GM23338 (cell line): ENCODE data around the gene MPST. TPM values are rescaled to one million over a fixed set of nuclear protein-coding genes. Genes with fewer than 3 reads are reported as not detected.

Experiments used
- ATAC-seq: fragments of 200-7000 bp; cut with Tn5 transposase; 3 replicates; pipeline ENCODE4 v1.9.1; 2020
- DNase-seq: peaks from one replicate; pipeline ENCODE4 v3.0.0-alpha.2; 2015; ENCODE audit warnings: low spot score
- H2AFZ ChIP-seq: fragments of 200-600 bp; sonication (generic); 2 replicates; pipeline ENCODE4 v1.8.0; 2016; ENCODE audit warnings: antibody characterized with exemption, mild to moderate bottlenecking, moderate library complexity
- H3F3A ChIP-seq: fragments of 200-600 bp; sonication (generic); replicated peaks from 2 replicates; pipeline ENCODE4 v1.8.0; 2017; ENCODE audit warnings: antibody characterized with exemption, mixed run types, low read depth
- H3K27ac ChIP-seq: fragments of 200-600 bp; sonication (generic); 2 replicates; pipeline ENCODE4 v1.6.1; 2016; ENCODE audit warnings: low read depth
- H3K27me3 ChIP-seq: fragments of 200-600 bp; sonication (generic); 2 replicates; pipeline ENCODE4 v1.8.0; 2016; ENCODE audit warnings: mild to moderate bottlenecking, mixed run types, moderate library complexity; ENCODE audit not compliant: insufficient read depth
- H3K36me3 ChIP-seq: fragments of 200-600 bp; sonication (generic); 2 replicates; pipeline ENCODE4 v1.8.0; 2016; ENCODE audit warnings: mild to moderate bottlenecking; ENCODE audit not compliant: insufficient read depth
- H3K4me1 ChIP-seq: fragments of 200-600 bp; sonication (generic); 2 replicates; pipeline ENCODE4 v1.8.0; 2016; ENCODE audit warnings: mild to moderate bottlenecking, moderate library complexity; ENCODE audit not compliant: insufficient read depth
- H3K4me2 ChIP-seq: fragments of 200-600 bp; sonication (generic); 2 replicates; pipeline ENCODE4 v1.7.1; 2017; ENCODE audit warnings: mixed run types
- H3K4me3 ChIP-seq: fragments of 200-600 bp; sonication (generic); 2 replicates; pipeline ENCODE4 v1.6.1; 2016; ENCODE audit warnings: mixed run types
- H3K79me2 ChIP-seq: fragments of 200-600 bp; sonication (generic); replicated peaks from 2 replicates; pipeline ENCODE4 v1.8.0; 2017; ENCODE audit warnings: mild to moderate bottlenecking; ENCODE audit not compliant: insufficient read depth
- H3K9me2 ChIP-seq: fragments of 200-600 bp; sonication (generic); 2 replicates; pipeline ENCODE4 v1.8.0; 2017; ENCODE audit not compliant: insufficient read depth
- H4K20me1 ChIP-seq: fragments of 200-600 bp; sonication (generic); replicated peaks from 2 replicates; pipeline ENCODE4 v1.8.0; 2017; ENCODE audit warnings: mild to moderate bottlenecking; ENCODE audit not compliant: insufficient read depth
- H3K27ac Mint-ChIP-seq: 2 replicates; pipeline ENCODE4 v1.8.0; 2020; ENCODE audit warnings: inconsistent platforms, mild to moderate bottlenecking, moderate library complexity, mixed read lengths
- H3K27me3 Mint-ChIP-seq: 3 replicates; pipeline ENCODE4 v1.8.0; 2022; ENCODE audit warnings: low read depth, mild to moderate bottlenecking, moderate library complexity, mixed read lengths, inconsistent platforms; ENCODE audit not compliant: insufficient read depth, poor library complexity
- H3K36me3 Mint-ChIP-seq: 3 replicates; pipeline ENCODE4 v1.8.0; 2021; ENCODE audit warnings: low read depth, mild to moderate bottlenecking, inconsistent platforms, moderate library complexity, mixed read lengths
- H3K4me1 Mint-ChIP-seq: 3 replicates; pipeline ENCODE4 v1.8.0; 2020; ENCODE audit warnings: mild to moderate bottlenecking, inconsistent platforms, mixed read lengths
- H3K4me3 Mint-ChIP-seq: 3 replicates; pipeline ENCODE4 v1.8.0; 2021; ENCODE audit warnings: moderate library complexity, mild to moderate bottlenecking, inconsistent platforms, mixed read lengths
- H3K9me3 Mint-ChIP-seq: 3 replicates; pipeline ENCODE4 v1.8.0; 2020; ENCODE audit warnings: moderate library complexity, mild to moderate bottlenecking, inconsistent platforms, mixed read lengths
- EZH2 ChIP-seq: fragments of 200-600 bp; sonication (generic); IDR thresholded peaks from one replicate; pipeline ENCODE4 v1.8.0; 2017; ENCODE audit warnings: antibody characterized with exemption, mild to moderate bottlenecking, low read depth; ENCODE audit not compliant: unreplicated experiment
- POLR2AphosphoS5 ChIP-seq: IDR thresholded peaks from 2 replicates; pipeline ENCODE4 v1.6.1; 2016; ENCODE audit warnings: antibody characterized with exemption, low read depth
- STAT1 ChIP-seq: IDR thresholded peaks from one replicate; pipeline ENCODE4 v1.6.1; 2016; ENCODE audit warnings: antibody characterized with exemption; ENCODE audit not compliant: unreplicated experiment
- ZNF114 ChIP-seq: fragments of 250-450 bp; sonication (Bioruptor Pico); IDR thresholded peaks from 2 replicates; pipeline ENCODE4 v1.5.0; 2020; ENCODE audit warnings: mild to moderate bottlenecking, moderate library complexity
- ZNF331 ChIP-seq: fragments of 250-450 bp; sonication (Bioruptor Pico); IDR thresholded peaks from 2 replicates; pipeline ENCODE4 v1.5.0; 2020; ENCODE audit warnings: low read depth, mild to moderate bottlenecking, moderate library complexity
- polyA plus RNA-seq: library from polyadenylated mRNA; unstranded; fragments of >200 nt; fragmentation: Nextera tagmentation; extraction: Ambion mirVana; gene quantifications from 2 replicates; pipeline ENCODE4 v1.2.1, GENCODE V29; 2016
- total RNA-seq: library from RNA; depleted of rRNA; stranded (reverse); fragments of >200 nt; shearing (Covaris generic); gene quantifications from 2 replicates; pipeline ENCODE4 v1.2.3, GENCODE V29; 2014
- TF ChIP-seq, protein P1 (sequence below): fragments of 250-450 bp; sonication (Bioruptor Pico); IDR thresholded peaks from 2 replicates; pipeline ENCODE4 v1.5.0; 2020; ENCODE audit warnings: mild to moderate bottlenecking, moderate library complexity
- TF ChIP-seq, protein P2 (sequence below): IDR thresholded peaks from one replicate; pipeline ENCODE4 v1.6.1; 2018; ENCODE audit warnings: antibody characterized with exemption; ENCODE audit not compliant: unreplicated experiment
- TF ChIP-seq, protein P3 (sequence below), 2 experiments: fragments of 200-600 bp in 1 of 2; sonication (generic) in 1 of 2; conservative IDR thresholded peaks; 2 replicates each; pipeline versions ENCODE4 v1.5.1 to v1.6.1; 2016 to 2017; ENCODE audit warnings: antibody characterized with exemption in 2 of 2, low read depth in 2 of 2, mild to moderate bottlenecking in 2 of 2, moderate library complexity in 1 of 2

MPST gene
- total and polyA plus RNA-seq, 2 experiments from 2014 or later, result 86.2 to 158 TPM

DNA sequence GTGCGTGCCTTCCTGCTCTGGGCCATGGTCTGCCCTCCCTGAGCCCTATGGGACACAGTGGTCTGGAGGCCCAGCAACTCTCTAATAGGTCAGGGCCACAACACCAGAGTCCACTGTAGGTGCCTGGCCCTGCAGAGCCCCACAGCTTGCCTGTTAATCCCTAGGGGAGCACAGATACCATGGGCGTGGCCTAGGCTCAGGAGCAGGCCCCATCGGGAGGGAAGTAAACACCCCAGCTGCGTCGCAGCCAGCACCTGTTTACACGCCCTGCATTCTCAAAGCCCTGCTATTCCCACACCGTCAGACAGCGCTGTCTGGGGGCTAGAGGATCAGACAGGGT, 34.5 kb downstream of the MPST start (continued):
- TF ChIP-seq, protein P1, sequence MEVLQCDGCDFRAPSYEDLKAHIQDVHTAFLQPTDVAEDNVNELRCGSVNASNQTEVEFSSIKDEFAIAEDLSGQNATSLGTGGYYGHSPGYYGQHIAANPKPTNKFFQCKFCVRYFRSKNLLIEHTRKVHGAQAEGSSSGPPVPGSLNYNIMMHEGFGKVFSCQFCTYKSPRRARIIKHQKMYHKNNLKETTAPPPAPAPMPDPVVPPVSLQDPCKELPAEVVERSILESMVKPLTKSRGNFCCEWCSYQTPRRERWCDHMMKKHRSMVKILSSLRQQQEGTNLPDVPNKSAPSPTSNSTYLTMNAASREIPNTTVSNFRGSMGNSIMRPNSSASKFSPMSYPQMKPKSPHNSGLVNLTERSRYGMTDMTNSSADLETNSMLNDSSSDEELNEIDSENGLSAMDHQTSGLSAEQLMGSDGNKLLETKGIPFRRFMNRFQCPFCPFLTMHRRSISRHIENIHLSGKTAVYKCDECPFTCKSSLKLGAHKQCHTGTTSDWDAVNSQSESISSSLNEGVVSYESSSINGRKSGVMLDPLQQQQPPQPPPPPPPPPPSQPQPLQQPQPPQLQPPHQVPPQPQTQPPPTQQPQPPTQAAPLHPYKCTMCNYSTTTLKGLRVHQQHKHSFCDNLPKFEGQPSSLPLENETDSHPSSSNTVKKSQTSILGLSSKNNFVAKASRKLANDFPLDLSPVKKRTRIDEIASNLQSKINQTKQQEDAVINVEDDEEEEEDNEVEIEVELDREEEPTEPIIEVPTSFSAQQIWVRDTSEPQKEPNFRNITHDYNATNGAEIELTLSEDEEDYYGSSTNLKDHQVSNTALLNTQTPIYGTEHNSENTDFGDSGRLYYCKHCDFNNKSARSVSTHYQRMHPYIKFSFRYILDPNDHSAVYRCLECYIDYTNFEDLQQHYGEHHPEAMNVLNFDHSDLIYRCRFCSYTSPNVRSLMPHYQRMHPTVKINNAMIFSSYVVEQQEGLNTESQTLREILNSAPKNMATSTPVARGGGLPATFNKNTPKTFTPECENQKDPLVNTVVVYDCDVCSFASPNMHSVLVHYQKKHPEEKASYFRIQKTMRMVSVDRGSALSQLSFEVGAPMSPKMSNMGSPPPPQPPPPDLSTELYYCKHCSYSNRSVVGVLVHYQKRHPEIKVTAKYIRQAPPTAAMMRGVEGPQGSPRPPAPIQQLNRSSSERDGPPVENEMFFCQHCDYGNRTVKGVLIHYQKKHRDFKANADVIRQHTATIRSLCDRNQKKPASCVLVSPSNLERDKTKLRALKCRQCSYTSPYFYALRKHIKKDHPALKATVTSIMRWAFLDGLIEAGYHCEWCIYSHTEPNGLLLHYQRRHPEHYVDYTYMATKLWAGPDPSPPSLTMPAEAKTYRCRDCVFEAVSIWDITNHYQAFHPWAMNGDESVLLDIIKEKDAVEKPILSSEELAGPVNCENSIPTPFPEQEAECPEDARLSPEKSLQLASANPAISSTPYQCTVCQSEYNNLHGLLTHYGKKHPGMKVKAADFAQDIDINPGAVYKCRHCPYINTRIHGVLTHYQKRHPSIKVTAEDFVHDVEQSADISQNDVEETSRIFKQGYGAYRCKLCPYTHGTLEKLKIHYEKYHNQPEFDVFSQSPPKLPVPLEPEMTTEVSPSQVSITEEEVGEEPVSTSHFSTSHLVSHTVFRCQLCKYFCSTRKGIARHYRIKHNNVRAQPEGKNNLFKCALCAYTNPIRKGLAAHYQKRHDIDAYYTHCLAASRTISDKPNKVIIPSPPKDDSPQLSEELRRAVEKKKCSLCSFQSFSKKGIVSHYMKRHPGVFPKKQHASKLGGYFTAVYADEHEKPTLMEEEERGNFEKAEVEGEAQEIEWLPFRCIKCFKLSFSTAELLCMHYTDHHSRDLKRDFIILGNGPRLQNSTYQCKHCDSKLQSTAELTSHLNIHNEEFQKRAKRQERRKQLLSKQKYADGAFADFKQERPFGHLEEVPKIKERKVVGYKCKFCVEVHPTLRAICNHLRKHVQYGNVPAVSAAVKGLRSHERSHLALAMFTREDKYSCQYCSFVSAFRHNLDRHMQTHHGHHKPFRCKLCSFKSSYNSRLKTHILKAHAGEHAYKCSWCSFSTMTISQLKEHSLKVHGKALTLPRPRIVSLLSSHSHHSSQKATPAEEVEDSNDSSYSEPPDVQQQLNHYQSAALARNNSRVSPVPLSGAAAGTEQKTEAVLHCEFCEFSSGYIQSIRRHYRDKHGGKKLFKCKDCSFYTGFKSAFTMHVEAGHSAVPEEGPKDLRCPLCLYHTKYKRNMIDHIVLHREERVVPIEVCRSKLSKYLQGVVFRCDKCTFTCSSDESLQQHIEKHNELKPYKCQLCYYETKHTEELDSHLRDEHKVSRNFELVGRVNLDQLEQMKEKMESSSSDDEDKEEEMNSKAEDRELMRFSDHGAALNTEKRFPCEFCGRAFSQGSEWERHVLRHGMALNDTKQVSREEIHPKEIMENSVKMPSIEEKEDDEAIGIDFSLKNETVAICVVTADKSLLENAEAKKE (CRISPR knock-in tag), result no peak

DNA sequence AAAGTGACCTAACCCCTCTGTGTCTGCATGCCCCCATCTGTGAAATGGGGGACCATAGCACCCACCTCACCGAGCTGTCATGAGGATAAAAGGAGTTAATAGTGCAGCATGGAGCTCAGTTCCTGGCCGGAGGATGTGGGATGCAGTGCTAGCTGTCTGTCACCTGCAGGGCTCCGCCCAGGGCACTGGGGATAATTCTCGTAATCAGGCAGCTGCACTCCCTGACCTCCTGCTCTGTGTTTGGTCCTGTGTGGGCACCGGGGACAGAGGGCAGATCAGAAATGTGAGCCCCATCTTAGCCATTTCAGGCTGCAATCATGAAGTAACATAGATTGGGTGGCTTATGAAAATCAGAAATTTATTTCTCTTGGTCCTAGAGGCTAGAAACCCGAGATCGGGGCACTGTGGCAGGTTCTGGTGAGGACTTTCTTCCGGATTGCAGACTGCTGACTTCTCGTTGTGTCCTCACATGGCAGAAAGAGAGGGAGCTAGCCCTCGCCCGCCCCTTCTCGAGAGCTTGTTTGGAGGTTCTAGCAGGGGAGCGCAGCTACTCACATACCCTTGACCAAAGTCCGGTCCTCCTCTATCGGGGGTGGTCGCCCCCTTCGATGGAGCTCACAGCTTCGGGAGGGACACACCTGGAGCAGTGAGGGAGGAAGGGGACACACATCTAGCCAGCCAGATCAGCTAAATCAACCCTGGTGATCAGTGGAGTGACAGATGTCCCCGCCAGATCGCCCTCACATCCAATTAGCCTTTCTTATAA, 35.2 kb downstream of the MPST start:
- no peak overlapping the region for H3K4me3 Mint-ChIP-seq

More for the DNA sequence above, 35.2 kb downstream of the MPST start:
- H4K20me1 ChIP-seq, result 0 out of 2 replicates have a peak, but pooled peaks cover 8% of the 10 kb centered on the region
- Mint-ChIP-seq H3K27ac (no peak overlapping the region), H3K4me1 (peaks cover 6% of the 10 kb centered on the region), H3K36me3 (peaks cover 14% of the 10 kb centered on the region; the same call in 2 of the 3 replicates), H3K9me3 (no peaks in the 10 kb centered on the region), H3K27me3 (peaks cover 11% of the 10 kb centered on the region)
- no peak overlapping the region for H3K27ac ChIP-seq
- peaks cover 3% of the 10 kb centered on the region; the same call in 1 of the 2 replicates for H3K4me1 ChIP-seq
- no peak for TF ChIP-seq ZNF114 (CRISPR knock-in tag)
- TF ChIP-seq STAT1, result no peak
- TF ChIP-seq EZH2, result no peak
- TF ChIP-seq ZNF331 (CRISPR knock-in tag), result no peak
- TF ChIP-seq, protein P2, sequence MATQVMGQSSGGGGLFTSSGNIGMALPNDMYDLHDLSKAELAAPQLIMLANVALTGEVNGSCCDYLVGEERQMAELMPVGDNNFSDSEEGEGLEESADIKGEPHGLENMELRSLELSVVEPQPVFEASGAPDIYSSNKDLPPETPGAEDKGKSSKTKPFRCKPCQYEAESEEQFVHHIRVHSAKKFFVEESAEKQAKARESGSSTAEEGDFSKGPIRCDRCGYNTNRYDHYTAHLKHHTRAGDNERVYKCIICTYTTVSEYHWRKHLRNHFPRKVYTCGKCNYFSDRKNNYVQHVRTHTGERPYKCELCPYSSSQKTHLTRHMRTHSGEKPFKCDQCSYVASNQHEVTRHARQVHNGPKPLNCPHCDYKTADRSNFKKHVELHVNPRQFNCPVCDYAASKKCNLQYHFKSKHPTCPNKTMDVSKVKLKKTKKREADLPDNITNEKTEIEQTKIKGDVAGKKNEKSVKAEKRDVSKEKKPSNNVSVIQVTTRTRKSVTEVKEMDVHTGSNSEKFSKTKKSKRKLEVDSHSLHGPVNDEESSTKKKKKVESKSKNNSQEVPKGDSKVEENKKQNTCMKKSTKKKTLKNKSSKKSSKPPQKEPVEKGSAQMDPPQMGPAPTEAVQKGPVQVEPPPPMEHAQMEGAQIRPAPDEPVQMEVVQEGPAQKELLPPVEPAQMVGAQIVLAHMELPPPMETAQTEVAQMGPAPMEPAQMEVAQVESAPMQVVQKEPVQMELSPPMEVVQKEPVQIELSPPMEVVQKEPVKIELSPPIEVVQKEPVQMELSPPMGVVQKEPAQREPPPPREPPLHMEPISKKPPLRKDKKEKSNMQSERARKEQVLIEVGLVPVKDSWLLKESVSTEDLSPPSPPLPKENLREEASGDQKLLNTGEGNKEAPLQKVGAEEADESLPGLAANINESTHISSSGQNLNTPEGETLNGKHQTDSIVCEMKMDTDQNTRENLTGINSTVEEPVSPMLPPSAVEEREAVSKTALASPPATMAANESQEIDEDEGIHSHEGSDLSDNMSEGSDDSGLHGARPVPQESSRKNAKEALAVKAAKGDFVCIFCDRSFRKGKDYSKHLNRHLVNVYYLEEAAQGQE, result no peak
- TF ChIP-seq, protein P3, sequence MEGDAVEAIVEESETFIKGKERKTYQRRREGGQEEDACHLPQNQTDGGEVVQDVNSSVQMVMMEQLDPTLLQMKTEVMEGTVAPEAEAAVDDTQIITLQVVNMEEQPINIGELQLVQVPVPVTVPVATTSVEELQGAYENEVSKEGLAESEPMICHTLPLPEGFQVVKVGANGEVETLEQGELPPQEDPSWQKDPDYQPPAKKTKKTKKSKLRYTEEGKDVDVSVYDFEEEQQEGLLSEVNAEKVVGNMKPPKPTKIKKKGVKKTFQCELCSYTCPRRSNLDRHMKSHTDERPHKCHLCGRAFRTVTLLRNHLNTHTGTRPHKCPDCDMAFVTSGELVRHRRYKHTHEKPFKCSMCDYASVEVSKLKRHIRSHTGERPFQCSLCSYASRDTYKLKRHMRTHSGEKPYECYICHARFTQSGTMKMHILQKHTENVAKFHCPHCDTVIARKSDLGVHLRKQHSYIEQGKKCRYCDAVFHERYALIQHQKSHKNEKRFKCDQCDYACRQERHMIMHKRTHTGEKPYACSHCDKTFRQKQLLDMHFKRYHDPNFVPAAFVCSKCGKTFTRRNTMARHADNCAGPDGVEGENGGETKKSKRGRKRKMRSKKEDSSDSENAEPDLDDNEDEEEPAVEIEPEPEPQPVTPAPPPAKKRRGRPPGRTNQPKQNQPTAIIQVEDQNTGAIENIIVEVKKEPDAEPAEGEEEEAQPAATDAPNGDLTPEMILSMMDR (conservative IDR thresholded peaks at IDR 0.05; ENCODE audit: low read depth in 2 of 2), result no peak
- no peak for TF ChIP-seq POLR2AphosphoS5
- no peak for DNase-seq
- no peak overlapping the region for H2AFZ ChIP-seq
- no peak overlapping the region for H3K4me2 ChIP-seq
- H3K36me3 ChIP-seq, result no peaks in the 10 kb centered on the region; the same call in 1 of the 2 replicates
- no peak overlapping the region for H3K4me3 ChIP-seq
- no peaks in the 10 kb centered on the region for H3K79me2 ChIP-seq
- no peaks in the 10 kb centered on the region for H3K9me2 ChIP-seq
- no peak for ATAC-seq
- H3K27me3 ChIP-seq, result peaks cover 4% of the 10 kb centered on the region; the same call in 1 of the 2 replicates
- H3F3A ChIP-seq, result no peaks in the 10 kb centered on the region
